Type B pancreatic cell (in vitro differentiated cells): Measurements from ENCODE around the gene LRMDA. TPM values are rescaled to one million over a fixed set of nuclear protein-coding genes. Genes with fewer than 3 reads are reported as not detected.
A peak's percentile ranks its signal among the peaks of the same experiment; 100 is the strongest.

ENCODE experiments used
- DNase-seq: peaks from one replicate; pipeline ENCODE4 v3.0.0; 2021; ENCODE audit warnings: mixed read lengths; ENCODE audit not compliant: unreplicated experiment; ENCODE audit errors: extremely low spot score
- H3K27ac Mint-ChIP-seq: 2 replicates; pipeline ENCODE4 v1.8.0; 2021; ENCODE audit warnings: mild to moderate bottlenecking, mixed read lengths
- H3K27me3 Mint-ChIP-seq: 2 replicates; pipeline ENCODE4 v1.8.0; 2021; ENCODE audit warnings: mixed read lengths
- H3K36me3 Mint-ChIP-seq: 2 replicates; pipeline ENCODE4 v1.8.0; 2021; ENCODE audit warnings: mixed read lengths
- H3K4me1 Mint-ChIP-seq: one replicate; pipeline ENCODE4 v1.8.0; 2021; ENCODE audit warnings: mixed read lengths; ENCODE audit not compliant: unreplicated experiment
- H3K4me3 Mint-ChIP-seq: 2 replicates; pipeline ENCODE4 v1.8.0; 2021; ENCODE audit warnings: mild to moderate bottlenecking, mixed read lengths
- H3K9me3 Mint-ChIP-seq: 2 replicates; pipeline ENCODE4 v1.8.0; 2021; ENCODE audit warnings: mixed read lengths
- total RNA-seq: library from RNA; stranded (reverse); gene quantifications from 2 replicates; pipeline ENCODE4 v1.2.1, GENCODE V29; 2021; ENCODE audit warnings: low replicate concordance
- TF ChIP-seq, protein P1 (sequence below): fragments of 200-600 bp; sonication (generic); conservative IDR thresholded peaks from 2 replicates; pipeline ENCODE4 v1.5.0; 2021; ENCODE audit warnings: antibody characterized with exemption, mild to moderate bottlenecking

LRMDA gene
- total RNA-seq, 1 donor from 2014 or later: 2.0 TPM

DNA sequence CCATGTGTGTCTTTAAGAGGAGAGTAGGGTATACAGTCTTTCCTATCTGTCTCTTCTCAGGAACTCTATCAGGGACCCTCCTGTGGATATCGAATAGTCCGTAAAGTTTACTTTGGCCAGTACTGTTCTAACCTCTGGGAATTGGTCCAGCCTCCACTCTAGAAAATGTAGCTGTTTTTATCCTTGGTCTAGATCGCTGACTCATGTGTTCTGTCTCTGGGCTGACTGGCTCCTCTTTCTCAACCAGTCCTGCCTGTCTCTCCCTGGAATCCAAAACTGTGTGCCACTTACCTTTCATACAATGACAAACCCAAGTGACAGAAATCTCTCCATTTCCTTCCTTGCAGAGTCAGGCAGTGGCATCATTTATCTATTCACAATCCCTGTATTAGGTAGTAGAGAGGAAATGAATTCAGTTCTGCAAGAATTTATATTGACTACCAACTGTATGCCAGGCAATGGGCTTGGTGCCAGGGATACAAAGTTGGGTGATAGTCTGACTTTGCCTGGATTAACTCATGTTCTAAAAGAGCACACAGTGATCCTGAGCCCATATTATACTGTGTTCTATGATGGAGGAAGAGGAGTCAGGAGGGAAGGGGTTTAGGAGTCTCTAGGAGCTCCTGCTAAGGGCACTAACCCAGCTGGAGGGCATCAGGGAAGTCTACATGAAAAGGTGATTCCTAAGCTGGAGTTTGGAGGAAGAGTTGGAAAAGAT, 232.7 kb downstream of the LRMDA start:
- peaks cover 4% of the 10 kb centered on the region for H3K9me3 Mint-ChIP-seq
- H3K4me3 Mint-ChIP-seq: no peak overlapping the region
- no peaks in the 10 kb centered on the region for H3K36me3 Mint-ChIP-seq
- H3K27ac Mint-ChIP-seq: no peak overlapping the region
- DNase-seq: no peak
- H3K27me3 Mint-ChIP-seq: peaks cover 55% of the 10 kb centered on the region
- peaks cover 20% of the 10 kb centered on the region for H3K4me1 Mint-ChIP-seq
- TF ChIP-seq, protein P1, sequence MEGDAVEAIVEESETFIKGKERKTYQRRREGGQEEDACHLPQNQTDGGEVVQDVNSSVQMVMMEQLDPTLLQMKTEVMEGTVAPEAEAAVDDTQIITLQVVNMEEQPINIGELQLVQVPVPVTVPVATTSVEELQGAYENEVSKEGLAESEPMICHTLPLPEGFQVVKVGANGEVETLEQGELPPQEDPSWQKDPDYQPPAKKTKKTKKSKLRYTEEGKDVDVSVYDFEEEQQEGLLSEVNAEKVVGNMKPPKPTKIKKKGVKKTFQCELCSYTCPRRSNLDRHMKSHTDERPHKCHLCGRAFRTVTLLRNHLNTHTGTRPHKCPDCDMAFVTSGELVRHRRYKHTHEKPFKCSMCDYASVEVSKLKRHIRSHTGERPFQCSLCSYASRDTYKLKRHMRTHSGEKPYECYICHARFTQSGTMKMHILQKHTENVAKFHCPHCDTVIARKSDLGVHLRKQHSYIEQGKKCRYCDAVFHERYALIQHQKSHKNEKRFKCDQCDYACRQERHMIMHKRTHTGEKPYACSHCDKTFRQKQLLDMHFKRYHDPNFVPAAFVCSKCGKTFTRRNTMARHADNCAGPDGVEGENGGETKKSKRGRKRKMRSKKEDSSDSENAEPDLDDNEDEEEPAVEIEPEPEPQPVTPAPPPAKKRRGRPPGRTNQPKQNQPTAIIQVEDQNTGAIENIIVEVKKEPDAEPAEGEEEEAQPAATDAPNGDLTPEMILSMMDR: no peak

DNA sequence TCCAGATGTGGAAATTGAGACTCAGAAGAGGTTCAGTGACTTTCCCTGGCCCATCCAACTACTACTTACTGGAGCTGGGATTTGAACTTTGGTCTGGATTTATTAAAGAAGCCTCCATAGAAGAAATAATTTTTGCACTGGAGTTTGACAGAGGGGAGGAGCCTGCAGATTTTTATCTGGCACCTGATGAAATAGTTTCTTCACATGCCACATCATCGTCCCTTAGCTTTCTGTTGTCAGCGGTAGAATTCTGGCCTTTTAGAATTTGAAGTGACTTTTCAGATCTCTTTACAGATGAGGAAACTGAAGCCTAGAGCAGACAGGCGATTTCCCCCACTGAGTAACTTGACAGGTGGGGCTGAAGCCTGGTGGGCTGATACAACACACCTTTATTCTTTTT, 233.5 kb downstream of the LRMDA start:
- H3K4me3 Mint-ChIP-seq: no peak overlapping the region
- peaks cover 6% of the 10 kb centered on the region for H3K9me3 Mint-ChIP-seq
- H3K27me3 Mint-ChIP-seq: peaks cover 49% of the 10 kb centered on the region
- H3K4me1 Mint-ChIP-seq: peaks cover 16% of the 10 kb centered on the region
- no peaks in the 10 kb centered on the region for H3K36me3 Mint-ChIP-seq
- TF ChIP-seq, protein P1: no peak
- no peak for DNase-seq
- no peak overlapping the region for H3K27ac Mint-ChIP-seq

DNA sequence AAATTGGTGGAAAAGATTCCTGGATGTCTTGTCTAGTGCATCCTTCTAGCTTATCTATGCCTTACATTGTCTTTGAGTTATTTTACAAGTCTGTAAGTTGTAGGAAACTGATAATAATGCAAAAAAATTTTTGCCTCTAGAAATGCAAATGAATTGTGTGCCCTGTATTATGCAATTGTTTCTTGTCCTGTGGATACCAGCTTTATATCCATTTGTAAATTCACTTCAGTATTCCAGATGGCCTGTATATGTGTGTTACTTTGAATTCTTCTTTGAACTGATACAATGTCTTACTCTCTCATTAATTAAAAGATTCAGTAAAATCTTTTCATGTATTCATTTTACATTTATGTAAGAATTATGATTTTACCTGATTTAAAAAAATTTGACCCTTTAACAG, 234.3 kb downstream of the LRMDA start:
- Mint-ChIP-seq H3K36me3 (no peaks in the 10 kb centered on the region), H3K4me1 (peaks cover 11% of the 10 kb centered on the region), H3K27me3 (peaks cover 47% of the 10 kb centered on the region), H3K9me3 (peaks cover 8% of the 10 kb centered on the region), H3K4me3 (no peak overlapping the region), H3K27ac (no peak overlapping the region)
- DNase-seq: no peak
- TF ChIP-seq, protein P1: no peak

DNA sequence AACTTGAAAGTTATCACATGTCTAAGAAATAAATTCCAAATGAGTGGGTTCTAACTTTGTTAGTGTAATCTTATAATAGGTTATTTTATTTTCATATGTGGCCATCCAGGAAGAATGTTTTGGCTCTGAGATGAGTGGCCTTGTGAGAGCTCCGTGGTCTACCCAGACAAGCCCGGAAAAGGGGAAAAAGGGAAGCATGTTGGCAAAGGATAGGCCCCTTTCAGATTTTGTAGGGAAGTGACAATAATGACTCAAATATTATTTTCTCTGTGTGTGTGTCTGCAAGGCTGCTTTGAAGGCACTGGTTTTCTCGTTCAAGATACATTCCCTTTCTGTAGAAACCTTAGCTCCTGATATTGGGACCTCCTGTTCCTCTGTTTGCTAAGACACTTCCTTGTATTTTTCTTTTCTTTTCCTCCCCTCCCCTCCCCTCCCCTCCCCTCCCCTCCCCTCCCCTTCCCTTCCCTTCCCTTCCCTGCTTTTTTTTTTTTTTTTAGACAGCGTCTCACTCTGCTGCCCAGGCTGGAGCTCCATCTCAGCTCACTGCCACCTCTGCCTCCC, 240.8 kb downstream of the LRMDA start:
- peaks cover 49% of the 10 kb centered on the region for H3K27me3 Mint-ChIP-seq
- TF ChIP-seq, protein P1: no peak

DNA sequence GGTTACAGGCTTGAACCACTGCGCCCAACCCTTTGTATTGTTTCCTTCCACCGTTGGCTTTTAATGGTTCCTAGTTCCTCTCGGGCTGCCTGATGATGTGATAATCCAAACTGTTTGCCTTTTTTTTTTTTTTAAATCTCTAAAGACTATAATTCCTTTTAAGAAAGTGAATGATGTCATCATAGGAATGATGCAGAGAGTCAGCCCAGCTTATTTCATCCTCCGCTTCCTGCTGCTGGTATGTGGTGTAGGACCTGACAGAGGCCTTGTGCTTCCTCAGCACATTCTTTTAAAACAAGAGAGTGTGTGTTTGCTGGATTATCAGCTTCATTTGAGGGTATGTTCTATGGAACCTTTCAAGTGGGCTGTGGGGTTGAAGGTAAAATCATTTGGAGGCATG, 241.4 kb downstream of the LRMDA start:
- Mint-ChIP-seq H3K36me3 (no peaks in the 10 kb centered on the region), H3K4me1 (peaks cover 11% of the 10 kb centered on the region), H3K9me3 (peaks cover 4% of the 10 kb centered on the region), H3K4me3 (no peak overlapping the region), H3K27me3 (peaks cover 49% of the 10 kb centered on the region), H3K27ac (peak overlapping the region; percentile 71)
- TF ChIP-seq, protein P1: no peak
- no peak for DNase-seq

More for the DNA sequence above, 240.8 kb downstream of the LRMDA start:
- H3K36me3 Mint-ChIP-seq: no peaks in the 10 kb centered on the region
- no peak overlapping the region for H3K27ac Mint-ChIP-seq
- no peak overlapping the region for H3K4me3 Mint-ChIP-seq
- no peak for DNase-seq
- peaks cover 11% of the 10 kb centered on the region for H3K4me1 Mint-ChIP-seq
- peaks cover 4% of the 10 kb centered on the region for H3K9me3 Mint-ChIP-seq
